ENCODE results near the gene GTF3C5. TPM values are rescaled to one million over a fixed set of nuclear protein-coding genes. Genes with fewer than 3 reads are reported as not detected.

GTF3C5 gene
- total RNA-seq, 2 experiments from 2014 or later, result 91.6 to 97.0 TPM

DNA sequence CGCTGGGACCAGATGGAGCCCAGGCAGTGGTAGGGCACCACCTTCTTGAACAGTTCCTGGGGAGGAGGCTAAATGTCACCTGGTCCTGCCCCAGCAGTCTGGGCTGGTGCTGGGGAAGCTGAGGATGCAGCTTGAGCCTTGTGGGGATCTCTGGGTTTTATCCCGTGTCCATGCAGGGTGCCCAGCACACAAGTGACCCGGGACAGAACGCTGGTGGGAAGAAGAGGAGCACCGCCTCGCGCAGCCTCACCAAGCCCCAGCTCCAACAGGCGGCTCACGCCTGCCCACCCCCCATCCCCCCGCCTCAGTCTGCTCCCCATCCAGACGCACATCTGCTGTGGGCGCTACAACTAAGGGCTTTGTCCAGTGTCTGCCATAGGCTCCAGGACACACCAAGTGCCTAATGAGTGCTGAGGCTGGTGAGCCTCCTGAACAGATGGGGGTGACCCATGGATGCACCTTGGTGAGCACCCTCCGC, 76.5 kb downstream of the GTF3C5 start:
- POLR2A ChIA-PET, result interaction anchor here (0.6 to 0.7 kb wide), 2 partner anchors 117 to 370 kb away, joined by 3 read pairs; no protein-coding TSS in a partner anchor
- Histone ChIP-seq H3K4me2 (ENCODE audit: low read length) (no peak overlapping the region), H3K27ac (ENCODE audit: low read depth, low read length, poor library complexity, severe bottlenecking) (no peak overlapping the region), H4K20me1 (ENCODE audit: insufficient read depth, low read length) (no peaks in the 10 kb centered on the region), H3K9me3 (ENCODE audit: low read length) (no peaks in the 10 kb centered on the region), H3K4me1 (ENCODE audit: insufficient read depth, low read length, poor library complexity, severe bottlenecking) (no peaks in the 10 kb centered on the region), H2AFZ (ENCODE audit: low read length) (no peak overlapping the region), H3K36me3 (ENCODE audit: insufficient read depth, low read length) (peaks cover 30% of the 10 kb centered on the region; the same call in 1 of the 2 replicates), H3K4me3 (ENCODE audit: low read depth, low read length, poor library complexity, severe bottlenecking) (no peak overlapping the region), H3K9me2 (ENCODE audit: insufficient read depth, low read length) (no peaks in the 10 kb centered on the region), H3K79me2 (ENCODE audit: insufficient read depth, low read depth, low read length) (no peaks in the 10 kb centered on the region)
- CTCF ChIA-PET (ENCODE audit: unreplicated experiment), result interaction anchor here (1.1 kb wide), 1 partner anchor 36 kb away, joined by 4 read pairs; no protein-coding TSS in a partner anchor
- intact Hi-C loops (cut with micrococcal nuclease; ENCODE audit: unreplicated experiment), result no loop called here
- no peak for DNase-seq (ENCODE audit: low spot score)
- BruUV-seq (replicated peaks), result no TSS peak
- TF ChIP-seq CTCF (conservative IDR thresholded peaks at IDR 0.05; ENCODE audit: low read length) (no peak), EZH2phosphoT487 (IDR thresholded peaks at IDR 0.05; ENCODE audit: borderline replicate concordance, low read depth, low read length) (no peak)

Small RNAs within 50 kb of the gene (microRNA-seq; reads per million reads assigned to microRNA genes)
- 5.3 reads per million for gene MIR6877 (ENCODE audit: borderline replicate concordance)

Small RNAs within 50 kb of the gene (small RNA-seq; reads per million reads assigned to genes)
- not detected for gene MIR6877

Other genes with a start within 250 kb of the GTF3C5 start
- not detected in 2 replicates for gene AK8, start 152.7 kb upstream of the GTF3C5 start, total RNA-seq (2014; rRNA removed; shearing (Covaris generic))
- 0.27 TPM in 1 of 2 replicates, not detected in the other for gene AK8, start 152.7 kb upstream of the GTF3C5 start, total RNA-seq (2022)
- 0.72 and 1.1 TPM in 2 replicates for gene SPACA9, start 152.1 kb upstream of the GTF3C5 start, total RNA-seq (2014; rRNA removed; shearing (Covaris generic))
- 5.7 and 6.4 TPM in 2 replicates for gene SPACA9, start 152.1 kb upstream of the GTF3C5 start, total RNA-seq (2022)
- 17.9 and 28.7 TPM in 2 replicates for gene TSC1, start 86.4 kb upstream of the GTF3C5 start, total RNA-seq (2014; rRNA removed; shearing (Covaris generic))
- gene TSC1, start 86.4 kb upstream of the GTF3C5 start, total RNA-seq (2022), result 66.2 and 78.7 TPM in 2 replicates
- gene GFI1B, start 52.3 kb upstream of the GTF3C5 start, total RNA-seq (2014; rRNA removed; shearing (Covaris generic)), result 0.50 TPM in 1 of 2 replicates, not detected in the other
- gene GFI1B, start 52.3 kb upstream of the GTF3C5 start, total RNA-seq (2022), result 3.3 and 4.9 TPM in 2 replicates
- gene CEL, start 31.0 kb downstream of the GTF3C5 start, total RNA-seq (2014; rRNA removed; shearing (Covaris generic)), result 0.39 and 1.2 TPM in 2 replicates
- 1.4 and 1.8 TPM in 2 replicates for gene CEL, start 31.0 kb downstream of the GTF3C5 start, total RNA-seq (2022)
- 22.0 and 28.2 TPM in 2 replicates for gene RALGDS, start 90.2 kb downstream of the GTF3C5 start, total RNA-seq (2014; rRNA removed; shearing (Covaris generic))
- gene RALGDS, start 90.2 kb downstream of the GTF3C5 start, total RNA-seq (2022), result 23.8 and 28.6 TPM in 2 replicates
- 2.1 and 2.6 TPM in 2 replicates for gene GBGT1, start 132.9 kb downstream of the GTF3C5 start, total RNA-seq (2014; rRNA removed; shearing (Covaris generic))
- gene GBGT1, start 132.9 kb downstream of the GTF3C5 start, total RNA-seq (2022), result 3.9 and 5.9 TPM in 2 replicates
- gene OBP2B, start 178.3 kb downstream of the GTF3C5 start, total RNA-seq (2014; rRNA removed; shearing (Covaris generic)), result not detected in 2 replicates
- gene OBP2B, start 178.3 kb downstream of the GTF3C5 start, total RNA-seq (2022), result not detected in 2 replicates
- not detected in 2 replicates for gene ABO, start 244.2 kb downstream of the GTF3C5 start, total RNA-seq (2014; rRNA removed; shearing (Covaris generic))
- gene ABO, start 244.2 kb downstream of the GTF3C5 start, total RNA-seq (2022), result not detected in 2 replicates

Measured in OCI-LY7 (cell line).